GM12874 (cell line): Measurements from ENCODE around the gene SLC9A5.

Experiments
- CTCF ChIP-seq: IDR thresholded peaks from 2 replicates; pipeline ENCODE4 v1.5.1; 2011; ENCODE audit warnings: low read depth, mild to moderate bottlenecking, control low read depth, low read length, moderate library complexity; ENCODE audit not compliant: insufficient read depth

The SLC9A5 gene

GRCh38 chr16:67210069-67210937 is 38.5 kb upstream of the SLC9A5 start:
- no peak for TF ChIP-seq CTCF

- TF ChIP-seq CTCF, result no peak
Measured at GRCh38 chr16:67211674-67212073, 37.1 kb upstream of the SLC9A5 start.

GRCh38 chr16:67212766-67213165 is 36.0 kb upstream of the SLC9A5 start:
- no peak for TF ChIP-seq CTCF

- TF ChIP-seq CTCF, result no peak
Measured at GRCh38 chr16:67213197-67214019, 35.4 kb upstream of the SLC9A5 start.

- no peak for TF ChIP-seq CTCF
Measured at GRCh38 chr16:67215706-67216105, 33.1 kb upstream of the SLC9A5 start.

- no peak for TF ChIP-seq CTCF
Measured at GRCh38 chr16:67216612-67217490, 31.9 kb upstream of the SLC9A5 start.
